GM21367 (cell line): ENCODE results near the gene ERBIN.
A peak's percentile ranks its signal among the peaks of the same experiment; 100 is the strongest.
"Not testable (repeated sequence)": the region's sequence is repeated elsewhere in the genome, so short reads cannot be mapped to it uniquely, and the experiment has no call there.

Experiments used
- ATAC-seq: cut with Tn5 transposase; IDR thresholded peaks from one replicate; pipeline ENCODE4 v1.9.1; 2021; ENCODE audit not compliant: unreplicated experiment

ERBIN gene, protein sequence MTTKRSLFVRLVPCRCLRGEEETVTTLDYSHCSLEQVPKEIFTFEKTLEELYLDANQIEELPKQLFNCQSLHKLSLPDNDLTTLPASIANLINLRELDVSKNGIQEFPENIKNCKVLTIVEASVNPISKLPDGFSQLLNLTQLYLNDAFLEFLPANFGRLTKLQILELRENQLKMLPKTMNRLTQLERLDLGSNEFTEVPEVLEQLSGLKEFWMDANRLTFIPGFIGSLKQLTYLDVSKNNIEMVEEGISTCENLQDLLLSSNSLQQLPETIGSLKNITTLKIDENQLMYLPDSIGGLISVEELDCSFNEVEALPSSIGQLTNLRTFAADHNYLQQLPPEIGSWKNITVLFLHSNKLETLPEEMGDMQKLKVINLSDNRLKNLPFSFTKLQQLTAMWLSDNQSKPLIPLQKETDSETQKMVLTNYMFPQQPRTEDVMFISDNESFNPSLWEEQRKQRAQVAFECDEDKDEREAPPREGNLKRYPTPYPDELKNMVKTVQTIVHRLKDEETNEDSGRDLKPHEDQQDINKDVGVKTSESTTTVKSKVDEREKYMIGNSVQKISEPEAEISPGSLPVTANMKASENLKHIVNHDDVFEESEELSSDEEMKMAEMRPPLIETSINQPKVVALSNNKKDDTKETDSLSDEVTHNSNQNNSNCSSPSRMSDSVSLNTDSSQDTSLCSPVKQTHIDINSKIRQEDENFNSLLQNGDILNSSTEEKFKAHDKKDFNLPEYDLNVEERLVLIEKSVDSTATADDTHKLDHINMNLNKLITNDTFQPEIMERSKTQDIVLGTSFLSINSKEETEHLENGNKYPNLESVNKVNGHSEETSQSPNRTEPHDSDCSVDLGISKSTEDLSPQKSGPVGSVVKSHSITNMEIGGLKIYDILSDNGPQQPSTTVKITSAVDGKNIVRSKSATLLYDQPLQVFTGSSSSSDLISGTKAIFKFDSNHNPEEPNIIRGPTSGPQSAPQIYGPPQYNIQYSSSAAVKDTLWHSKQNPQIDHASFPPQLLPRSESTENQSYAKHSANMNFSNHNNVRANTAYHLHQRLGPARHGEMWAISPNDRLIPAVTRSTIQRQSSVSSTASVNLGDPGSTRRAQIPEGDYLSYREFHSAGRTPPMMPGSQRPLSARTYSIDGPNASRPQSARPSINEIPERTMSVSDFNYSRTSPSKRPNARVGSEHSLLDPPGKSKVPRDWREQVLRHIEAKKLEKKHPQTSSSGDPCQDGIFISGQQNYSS (N-terminal part only)

DNA sequence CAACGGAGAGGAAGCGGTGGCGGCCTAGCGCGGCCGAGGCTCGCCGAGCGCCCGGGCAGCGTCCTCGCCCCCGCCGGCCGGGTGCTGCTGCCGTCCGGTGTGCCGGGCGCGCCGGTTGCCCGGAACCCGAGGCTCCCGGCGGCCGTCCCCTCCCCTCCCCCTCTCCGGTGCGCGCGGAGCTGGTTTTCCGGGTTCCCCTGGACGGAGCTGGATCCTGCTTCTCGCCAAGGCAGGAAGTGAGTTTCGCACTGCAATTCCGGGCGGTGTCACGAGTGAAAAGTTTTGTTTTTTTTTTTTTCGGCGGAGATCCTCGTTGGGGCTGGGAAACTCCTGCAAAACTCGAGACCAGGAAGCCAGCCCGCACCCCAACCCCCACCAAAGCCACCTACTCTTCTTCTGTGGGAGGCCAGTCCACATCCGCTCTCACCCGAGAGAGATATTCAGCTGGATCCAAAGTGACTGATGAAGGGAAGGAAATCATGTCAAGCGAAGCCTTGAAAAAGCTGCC lies at the start of gene ERBIN:
TSS of gene ERBIN (plus strand) at position 300 of the 508 bp plus-strand sequence. CDS start 66,144 bp downstream, outside the sequence.
- peak; percentile 22 for ATAC-seq

DNA sequence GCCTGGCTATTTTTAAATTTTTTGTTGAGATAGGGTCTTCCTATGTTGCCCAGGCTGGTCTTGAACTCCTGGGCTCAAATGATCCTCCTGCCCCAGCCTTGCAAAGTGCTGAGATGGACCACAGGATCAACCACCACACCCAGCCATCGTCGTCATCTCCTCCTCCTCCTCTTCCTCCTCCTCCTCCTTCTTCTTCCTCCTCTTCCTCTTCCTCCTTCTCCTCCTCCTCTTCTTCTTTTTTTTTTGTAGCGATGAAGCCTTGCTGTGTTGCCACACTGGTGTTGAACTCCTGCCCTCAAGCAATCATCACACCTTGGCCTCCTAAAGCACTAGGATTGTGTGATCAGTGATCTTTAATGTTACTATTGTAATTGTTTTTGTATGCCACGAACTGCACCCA lies 49.4 kb upstream of the ERBIN start:
- no peak for ATAC-seq

DNA sequence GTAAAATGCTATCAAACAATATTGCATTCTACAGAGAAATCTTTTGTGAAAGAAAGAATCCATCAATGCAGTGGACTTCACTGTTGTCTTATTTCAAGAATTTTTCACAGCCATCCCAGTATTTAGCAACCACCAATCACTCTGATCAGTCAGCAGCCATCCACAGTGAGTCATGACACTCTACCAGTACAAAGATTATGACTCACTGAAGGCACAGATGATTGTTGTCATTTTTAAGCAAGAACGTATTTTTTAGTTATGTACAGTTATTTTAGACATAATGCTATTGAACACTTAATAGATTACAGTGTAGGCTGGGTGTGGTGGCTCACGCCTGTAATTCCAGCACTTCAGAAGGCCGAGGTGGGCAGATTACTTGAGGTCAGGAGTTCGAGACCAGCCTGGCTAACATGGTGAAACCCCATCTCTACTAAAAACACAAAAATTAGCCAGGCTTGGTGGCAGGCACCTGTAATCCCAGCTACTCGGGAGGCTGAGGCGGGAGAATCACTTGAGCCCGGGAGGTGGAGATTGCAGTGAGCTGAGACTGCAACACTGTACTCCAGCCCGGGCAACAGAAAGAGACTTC lies 46.6 kb upstream of the ERBIN start:
- ATAC-seq: not testable (repeated sequence)

DNA sequence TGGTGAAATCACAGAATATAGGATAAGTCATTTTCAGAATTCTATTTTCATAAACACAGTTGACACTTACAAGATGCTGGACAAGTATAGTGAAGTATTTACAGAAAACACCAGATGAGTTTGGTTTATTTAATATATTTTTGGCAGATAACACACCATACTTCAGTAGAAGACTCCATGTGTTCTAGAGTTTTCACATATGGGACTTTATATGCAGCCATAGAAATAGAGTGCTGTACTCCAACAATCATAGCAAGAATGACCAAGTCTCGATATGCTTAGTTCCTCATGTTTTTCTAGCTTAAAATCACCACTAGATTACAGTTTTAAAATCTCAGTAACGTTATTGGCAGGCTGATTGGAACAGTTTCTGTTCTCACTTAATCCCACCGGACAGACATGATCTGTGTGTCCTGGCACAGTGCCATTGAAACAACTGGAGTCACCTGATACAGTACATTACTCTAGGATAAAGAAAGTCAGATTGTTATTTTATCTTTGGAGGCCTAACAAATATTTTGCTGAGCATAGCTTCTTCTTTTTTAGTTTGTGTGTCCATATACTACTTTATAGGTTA lies 45.8 kb upstream of the ERBIN start:
- no peak for ATAC-seq

DNA sequence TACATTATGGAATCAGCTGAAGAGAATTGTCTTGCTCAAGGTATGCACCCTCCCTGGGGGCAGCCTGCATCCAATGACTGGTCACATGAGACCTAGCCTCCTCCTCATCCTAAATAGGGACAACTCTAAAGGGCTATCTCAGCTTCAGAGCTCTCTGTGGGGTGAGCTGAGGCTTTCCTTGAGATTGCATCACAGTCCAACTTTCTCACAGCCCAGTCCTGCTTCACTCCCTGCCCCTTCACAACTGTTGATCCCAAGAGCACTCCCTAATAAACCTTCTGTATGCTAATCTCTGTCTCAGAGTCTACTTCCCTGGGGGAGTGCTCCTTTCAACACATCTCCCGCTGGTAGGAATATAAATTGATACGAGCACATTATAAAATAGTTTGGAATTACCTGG lies 44.1 kb upstream of the ERBIN start:
- no peak for ATAC-seq

DNA sequence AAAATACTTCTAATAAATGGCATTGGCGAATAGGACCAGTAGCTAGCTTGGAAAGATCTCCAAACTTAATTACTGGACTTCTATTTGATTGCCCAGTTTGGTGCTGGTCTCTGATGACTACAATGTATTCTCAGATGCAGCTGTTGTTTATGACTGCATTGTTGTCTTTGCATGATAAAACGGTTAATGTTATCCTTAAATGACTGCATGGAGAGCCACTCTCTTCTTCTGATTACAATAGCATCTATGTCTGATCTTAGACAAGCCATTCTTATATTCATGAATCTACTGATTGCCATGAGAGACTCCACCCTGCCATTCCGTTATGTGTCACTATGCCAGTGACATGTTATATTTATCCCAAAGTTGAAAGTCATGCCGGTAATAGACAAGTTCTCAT lies 42.9 kb upstream of the ERBIN start:
- no peak for ATAC-seq

DNA sequence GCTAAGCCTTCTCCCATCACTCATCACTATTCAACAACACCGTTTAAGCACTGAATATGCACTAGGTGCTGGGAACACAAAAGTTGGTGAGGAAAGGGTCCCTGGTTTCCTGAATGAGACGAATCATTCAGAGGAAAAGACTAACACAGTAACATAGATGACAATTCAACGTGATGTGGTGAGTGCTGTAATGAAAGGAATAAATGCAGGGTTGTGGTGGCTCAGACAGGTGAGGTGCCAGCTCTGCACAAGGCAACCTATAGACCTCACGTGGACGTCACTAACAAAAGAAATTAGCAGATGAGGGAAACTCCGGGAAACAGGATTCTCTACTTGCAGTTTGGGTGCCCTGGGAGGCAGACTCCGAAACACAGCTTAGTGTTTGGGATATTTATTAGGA lies 40.0 kb upstream of the ERBIN start:
- no peak for ATAC-seq

DNA sequence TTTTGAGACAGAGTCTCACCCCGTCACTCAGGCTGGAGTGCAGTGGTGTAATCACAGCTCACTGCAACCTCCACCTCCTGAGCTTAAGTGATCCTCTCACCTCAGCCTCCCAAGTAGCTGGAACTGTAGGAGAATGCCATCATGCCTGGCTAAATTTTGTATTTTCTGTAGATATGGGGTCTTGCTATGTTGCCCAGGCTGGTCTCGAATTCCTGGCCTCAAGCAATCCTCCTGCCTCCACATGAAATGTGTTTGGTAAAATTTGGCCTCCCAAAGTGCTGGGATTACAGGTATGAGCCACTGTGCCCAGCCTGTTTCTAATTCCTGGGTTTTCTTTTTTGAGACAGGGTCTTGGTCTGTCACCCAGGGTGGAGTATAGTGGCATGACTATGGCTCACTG lies 34.4 kb upstream of the ERBIN start:
- ATAC-seq: not testable (repeated sequence)

DNA sequence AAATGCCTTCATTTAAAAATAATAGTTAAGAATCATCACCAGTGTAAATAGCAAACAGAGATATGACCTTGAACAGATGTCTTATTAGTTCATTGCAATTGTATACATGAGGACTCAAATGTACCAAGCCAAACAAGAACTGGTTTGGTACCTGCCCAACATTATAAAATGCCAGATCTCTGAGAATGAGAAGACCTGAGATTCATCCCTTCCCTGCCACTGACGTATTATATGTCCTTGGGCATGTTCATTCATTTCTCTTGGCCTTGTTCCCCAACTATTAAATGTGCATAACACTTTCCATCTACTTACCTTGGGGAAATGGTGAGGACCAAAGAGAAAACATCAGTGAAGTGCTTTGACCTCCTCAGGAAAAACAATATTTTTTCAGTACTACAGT lies 33.6 kb upstream of the ERBIN start:
- no peak for ATAC-seq

DNA sequence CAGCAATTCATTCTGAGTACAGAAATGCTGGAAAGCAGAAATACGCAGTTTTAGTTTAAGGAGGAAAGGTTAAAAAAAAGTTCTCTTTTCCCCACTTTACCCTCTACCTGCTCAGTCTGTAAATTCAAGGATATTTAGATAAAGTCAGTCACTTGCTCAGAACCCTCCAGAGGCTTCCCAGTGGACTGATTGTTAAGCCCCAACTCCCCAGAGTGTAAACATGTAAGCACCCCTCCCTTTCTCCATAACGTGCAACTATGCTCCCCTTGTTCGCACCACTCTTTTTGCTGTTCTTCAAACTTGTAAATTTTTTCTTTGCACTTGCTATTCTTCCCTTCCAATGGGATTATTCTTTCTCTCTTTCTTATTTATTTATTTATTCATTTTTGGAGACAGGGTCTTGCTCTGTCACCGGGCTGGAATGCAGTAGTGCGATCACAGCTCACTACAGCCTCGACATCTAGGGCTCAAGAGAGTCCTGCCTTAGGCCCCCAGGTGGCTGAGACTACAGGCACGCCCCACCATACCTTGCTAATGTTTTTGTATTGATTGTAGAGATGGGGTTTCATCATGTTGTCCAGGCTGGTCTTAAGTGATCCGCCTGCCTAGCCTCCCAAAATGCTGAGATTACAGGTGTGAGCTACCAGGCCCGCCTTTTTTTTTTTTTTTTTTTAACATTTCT lies 32.5 kb upstream of the ERBIN start:
- no peak for ATAC-seq

DNA sequence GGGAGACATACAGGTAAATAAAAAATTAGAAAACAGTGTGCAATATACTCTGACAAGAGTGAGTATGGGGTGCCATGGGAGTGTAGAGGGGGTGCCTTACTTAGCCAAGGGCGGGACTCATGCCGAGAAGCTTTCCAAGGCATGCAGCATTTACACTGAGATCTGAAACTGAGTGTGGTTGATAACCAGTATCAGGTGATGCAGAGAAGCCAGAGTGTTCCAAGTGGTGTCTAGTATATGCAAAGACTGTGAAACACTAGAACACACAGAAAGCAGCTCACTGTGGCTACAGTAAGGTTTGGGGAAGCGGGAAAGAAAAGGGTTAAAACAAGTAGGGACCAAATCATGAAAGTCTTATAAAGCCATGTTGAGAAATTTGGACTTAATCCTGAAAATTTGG lies 30.5 kb upstream of the ERBIN start:
- ATAC-seq: no peak

DNA sequence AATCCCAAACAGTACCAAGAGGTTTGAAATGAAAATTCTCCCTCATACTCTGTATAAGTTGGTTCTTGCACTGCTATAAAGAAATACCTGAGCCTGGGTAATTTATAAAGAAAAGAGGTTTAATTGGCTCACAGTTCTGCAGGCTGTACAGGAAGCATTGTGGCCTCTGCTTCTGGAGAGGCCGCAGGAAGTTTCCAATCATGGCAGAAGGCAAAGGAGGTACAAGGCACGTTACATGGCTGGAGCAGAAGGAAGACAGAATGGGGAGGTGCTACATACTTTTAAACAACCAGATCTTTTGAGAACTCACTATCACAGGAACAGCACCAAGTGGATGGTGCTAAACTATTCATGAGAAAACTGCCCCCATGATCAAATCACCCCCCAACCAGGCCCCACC lies 25.6 kb upstream of the ERBIN start:
- ATAC-seq: no peak

DNA sequence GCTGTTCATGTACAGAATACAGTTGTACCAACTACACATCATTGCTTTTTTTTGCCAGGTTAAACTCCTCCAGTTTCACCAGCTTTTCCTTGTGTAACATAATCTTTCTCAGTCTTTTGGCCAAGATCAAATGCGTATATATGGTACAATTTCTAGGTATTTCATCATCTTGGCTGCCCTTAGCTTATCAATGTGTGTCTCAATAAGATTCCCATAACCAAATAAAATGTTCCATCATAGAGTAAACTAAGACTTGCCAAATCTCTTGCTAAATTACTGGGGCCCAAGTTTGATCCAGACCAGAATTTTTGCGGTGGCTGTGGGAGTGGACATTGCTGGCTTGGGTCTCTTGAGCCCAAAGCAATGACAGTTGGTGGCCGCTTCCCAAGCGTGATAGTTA lies 24.3 kb upstream of the ERBIN start:
- ATAC-seq: no peak

DNA sequence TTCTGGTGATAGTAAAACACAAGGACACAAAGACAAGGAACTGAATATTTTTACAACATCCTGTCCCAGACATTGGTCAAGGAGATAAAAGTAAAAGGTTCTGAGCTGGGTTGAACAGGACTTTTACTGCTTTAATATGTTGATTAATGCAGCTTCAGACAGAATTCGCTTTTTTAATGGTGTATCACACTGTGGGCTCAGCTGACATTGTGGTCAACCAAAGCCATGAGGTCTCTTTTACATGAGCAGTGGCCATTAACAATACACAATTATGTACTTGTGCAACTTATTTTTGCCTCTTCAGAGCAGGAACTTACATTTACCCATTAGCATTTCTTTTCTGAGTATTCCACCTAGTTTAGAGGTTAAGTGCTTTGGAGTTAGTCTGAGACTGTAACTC lies 22.8 kb upstream of the ERBIN start:
- ATAC-seq: no peak

DNA sequence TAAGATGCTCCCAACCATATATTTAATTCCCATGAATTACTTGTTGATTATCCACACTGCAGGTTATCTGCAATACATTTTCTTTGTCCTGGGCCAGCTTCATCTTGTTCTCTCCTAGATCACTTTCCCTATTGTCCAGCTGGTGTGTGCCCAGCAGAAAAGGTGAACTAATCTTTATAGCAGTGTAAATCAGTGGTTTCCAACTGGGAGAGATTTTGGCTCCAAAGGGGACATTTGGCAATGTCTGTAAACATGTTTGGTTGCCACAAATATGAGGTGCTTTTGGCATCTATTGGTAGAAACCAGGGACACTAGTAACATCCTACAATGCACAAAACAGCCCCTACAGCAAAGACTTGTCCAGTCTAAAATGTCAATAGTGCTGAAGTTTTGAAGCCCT lies 20.1 kb upstream of the ERBIN start:
- ATAC-seq: no peak

DNA sequence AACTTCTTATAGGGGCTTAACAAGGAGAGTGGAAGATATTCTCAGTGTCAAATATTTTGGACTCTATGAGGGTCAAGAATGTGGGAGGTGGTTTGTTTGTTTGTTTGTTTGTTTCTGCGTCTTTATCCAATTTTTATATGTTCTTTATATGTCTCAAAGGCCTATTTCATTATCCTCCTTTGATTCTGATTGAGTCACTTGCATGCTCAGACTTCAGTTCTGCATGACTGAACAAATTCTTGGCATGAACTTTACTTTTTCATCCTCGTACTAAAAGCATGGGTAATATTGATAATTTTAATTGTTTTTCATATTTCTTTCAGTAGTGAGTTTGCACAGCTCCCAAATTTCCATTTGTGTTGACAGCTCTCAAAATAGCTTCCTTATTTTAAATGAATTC lies 19.2 kb upstream of the ERBIN start:
- no peak for ATAC-seq

DNA sequence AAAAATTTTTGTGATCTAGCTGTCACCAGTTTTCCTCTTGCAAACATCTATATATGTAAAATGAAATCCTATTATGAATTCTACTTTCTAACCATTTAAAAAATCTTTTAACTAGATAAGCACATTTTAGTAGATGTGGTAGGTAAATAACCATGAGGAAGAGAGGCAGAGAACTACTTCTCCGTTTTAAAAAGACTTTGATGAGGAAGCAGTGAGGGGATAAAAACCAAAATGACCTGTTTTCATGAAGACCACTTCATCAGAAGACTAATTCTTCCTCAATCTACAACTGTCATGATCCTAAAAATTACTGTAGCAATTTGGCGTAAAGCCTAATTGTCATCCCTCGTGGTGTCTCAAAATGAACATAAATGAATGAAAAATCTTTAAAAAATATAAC lies 15.7 kb upstream of the ERBIN start:
- no peak for ATAC-seq

DNA sequence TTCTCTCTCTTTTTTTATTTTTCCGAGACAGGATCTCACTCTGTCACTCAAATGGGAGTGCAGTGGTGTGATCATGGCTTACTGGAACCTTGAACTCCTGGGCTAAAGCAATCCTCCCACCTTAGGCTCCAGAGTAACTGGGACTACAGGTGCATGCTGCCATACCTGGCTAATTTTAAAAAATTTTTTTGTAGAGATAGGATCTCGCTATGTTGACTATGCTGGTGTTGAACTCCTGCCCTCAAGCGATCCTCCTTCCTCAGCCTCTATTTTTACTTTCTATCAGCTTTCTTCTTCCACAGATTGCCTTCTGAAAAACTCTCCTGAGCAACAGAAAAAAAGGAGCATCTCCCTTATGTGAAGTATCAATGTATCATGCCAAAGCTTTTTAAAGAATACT lies 14.1 kb upstream of the ERBIN start:
- ATAC-seq: no peak

DNA sequence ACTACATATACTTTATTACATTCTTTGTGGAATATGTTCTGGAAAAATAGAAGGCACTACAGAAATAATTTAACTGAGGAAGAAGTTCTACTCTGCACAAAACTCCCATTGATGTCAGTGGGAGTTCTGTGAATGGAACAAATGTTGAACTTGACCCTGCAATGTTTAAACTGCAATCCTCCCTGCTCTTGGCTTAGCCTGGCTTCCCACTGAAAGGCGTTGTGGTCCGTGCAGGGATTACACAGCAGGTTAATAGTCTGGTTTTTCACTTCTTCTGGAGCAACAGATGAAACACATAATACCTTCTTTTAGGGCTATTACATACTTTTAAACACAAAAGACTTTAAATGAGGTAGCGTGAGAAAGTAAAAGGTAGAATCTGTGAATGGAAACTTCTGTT lies 12.9 kb upstream of the ERBIN start:
- no peak for ATAC-seq

DNA sequence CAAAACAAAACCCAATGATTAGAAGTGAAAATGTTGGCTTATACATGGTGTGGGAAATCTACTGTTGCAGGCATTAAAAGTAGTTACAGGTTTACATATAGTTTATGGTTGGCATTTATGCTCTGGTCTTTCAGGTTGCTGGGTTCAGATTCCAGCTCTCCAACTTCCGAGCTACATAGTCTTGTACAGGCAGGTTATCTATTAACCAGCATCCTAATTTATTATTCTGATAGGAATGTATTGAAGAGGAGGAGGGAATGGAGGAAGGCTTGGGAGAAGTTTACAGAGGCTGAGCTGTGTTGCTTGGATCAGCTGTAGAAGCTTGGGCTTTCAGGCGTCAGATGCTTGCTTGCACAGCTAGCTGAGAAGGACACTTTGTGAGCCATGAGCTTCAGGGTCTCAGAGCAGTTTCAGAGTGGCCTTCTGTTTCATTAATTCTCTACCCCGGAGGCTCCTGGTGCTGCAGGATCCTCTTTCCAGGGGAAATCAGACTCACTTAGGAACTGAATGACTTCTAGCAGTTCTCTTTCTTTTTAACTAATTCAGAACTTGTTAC lies 11.7 kb upstream of the ERBIN start:
- no peak for ATAC-seq
